G401 (cell line): ENCODE results near the gene PADI1. TPM values are rescaled to one million over a fixed set of nuclear protein-coding genes. Genes with fewer than 3 reads are reported as not detected.

Experiments
- DNase-seq: peaks from one replicate; pipeline ENCODE4 v3.0.0-alpha.2; 2015; ENCODE audit warnings: low spot score
- in situ Hi-C: cut with HindIII; loops from 2 replicates; pipeline ENCODE4 v1.10.0; 2016; ENCODE audit warnings: low sequenced_read_pairs, mixed read lengths
- total RNA-seq: library from RNA; depleted of rRNA; stranded (reverse); fragments of >200 nt; shearing (Covaris generic); gene quantifications from 2 replicates; pipeline ENCODE4 v1.2.3, GENCODE V29; 2014

The PADI1 gene
- total RNA-seq, 1 experiment from 2014 or later = not detected

DNA sequence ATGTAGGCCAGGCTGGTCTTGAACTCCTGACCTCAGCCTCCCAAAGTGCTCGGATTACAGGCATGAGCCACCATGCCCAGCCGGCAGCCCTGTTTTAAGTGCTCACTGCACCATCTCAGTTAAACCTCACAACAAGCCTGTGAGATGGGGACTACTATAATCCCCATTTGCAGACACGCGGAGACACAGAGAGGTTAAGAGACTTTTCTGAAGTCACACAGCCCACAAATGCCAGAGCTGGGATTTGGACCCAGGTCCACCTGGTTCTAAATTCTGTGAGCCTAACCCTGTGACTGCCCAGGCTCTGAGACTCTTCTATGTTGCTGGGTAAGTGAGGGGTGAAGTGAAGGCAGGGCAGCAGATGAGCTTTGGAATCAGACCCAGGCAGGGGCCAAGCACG, 6.4 kb downstream of the PADI1 start:
- in situ Hi-C loops = no loop called here
- DNase-seq = no peak

DNA sequence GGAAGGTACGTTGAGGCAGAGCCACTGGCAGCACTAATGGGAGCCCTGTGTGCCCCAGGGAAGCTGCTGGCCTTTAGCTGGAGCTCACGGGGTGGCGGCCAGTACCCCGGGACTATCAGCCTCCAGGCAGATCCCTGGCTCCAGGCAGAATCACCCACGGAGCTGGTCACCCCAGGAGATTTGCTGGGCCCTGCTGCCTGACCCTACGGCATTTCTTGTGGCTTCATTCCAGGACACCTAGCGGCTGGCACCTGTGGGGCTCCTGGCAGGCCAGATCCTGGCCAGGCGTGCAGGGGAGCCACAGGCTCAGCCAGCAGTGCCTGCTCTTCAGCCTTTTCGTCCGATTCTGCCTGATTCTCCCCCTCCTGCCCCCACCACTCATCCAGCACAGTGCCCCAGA, 7.1 kb downstream of the PADI1 start:
- no peak for DNase-seq
- in situ Hi-C loops = no loop called here

DNA sequence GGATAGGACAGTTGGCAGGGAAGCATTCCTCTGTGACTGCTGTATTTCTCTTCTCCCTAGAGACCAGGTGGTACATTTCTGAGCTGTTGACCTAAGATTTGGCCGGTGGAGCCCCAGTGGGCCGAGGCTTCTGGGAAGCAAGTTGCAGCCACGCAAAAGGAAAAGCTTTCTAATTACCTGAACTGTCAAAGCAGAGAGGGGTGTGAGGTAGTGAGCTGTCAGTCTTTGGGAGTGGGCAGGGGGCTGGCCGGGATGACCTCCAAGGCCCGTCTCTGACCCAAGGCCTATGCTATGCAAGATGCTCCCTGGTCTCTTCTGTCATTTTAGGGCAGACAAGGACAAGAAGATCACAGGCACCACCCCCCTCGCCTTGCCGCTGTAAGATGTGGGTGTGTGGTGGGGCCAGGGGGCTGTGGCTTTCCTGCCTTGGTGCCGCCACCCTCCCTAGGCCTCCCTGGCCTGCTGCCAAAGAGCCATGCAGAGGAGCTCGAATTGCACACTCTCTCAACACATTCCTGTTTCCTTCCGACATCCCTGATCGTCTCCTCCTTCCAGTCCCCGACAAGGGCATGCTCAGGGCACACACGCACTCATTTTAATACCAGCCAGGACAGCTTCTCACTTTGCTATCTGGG, 7.7 kb downstream of the PADI1 start:
- in situ Hi-C loops = no loop called here
- DNase-seq = no peak

DNA sequence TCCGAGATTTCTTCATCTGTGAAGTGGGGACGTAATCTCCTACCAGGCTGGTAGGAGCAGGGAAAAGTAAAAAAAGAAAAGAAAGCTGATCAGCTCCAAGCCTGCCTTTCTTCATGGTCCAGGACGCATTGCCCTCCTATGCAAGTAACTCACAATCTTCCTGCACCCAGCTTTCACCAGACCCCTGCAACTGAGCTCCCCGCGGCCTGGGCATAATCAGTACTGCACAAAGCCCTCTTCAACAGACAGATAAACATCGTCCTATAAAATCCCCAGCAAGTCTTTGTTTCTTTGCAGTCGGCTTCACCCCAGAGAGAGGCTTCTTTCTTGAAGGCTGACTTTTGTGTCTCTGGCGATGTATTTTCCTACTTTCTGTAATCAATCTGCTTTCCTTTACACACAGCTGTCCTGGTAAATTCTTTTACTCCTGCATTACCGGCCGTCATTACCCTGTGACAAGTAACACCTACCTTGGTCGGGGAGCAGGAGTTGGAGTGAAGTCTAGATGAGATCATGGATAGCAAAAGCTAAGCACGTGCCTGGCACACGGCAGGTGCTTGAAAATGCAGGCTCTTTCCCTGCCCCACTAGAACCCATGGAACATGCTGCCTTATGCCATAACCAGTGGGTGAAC, 8.3 kb downstream of the PADI1 start:
- in situ Hi-C loops = no loop called here
- DNase-seq = no peak

DNA sequence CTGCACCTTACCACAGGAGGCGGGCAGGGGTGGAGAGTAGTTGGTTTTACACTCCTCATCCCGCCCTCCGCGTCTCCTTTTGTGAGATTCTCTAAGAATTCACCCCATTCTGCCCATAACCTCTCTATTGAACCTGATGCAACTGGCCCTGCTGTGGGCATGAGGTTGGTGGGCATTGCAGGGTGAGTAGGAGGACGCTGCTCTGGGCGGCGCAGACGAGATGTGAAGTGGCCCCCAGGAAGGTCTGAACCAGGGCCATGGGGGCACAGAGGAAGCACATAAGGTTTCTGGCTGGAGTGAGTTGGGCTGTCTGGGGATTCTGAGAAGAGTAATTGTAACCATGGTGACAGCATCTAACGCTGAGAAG, 8.8 kb downstream of the PADI1 start:
- no peak for DNase-seq
- in situ Hi-C loops = no loop called here

GRCh38 chr1:17214876-17215544, 10.1 kb downstream of the PADI1 start:
- in situ Hi-C loops = no loop called here
- no peak for DNase-seq

DNA sequence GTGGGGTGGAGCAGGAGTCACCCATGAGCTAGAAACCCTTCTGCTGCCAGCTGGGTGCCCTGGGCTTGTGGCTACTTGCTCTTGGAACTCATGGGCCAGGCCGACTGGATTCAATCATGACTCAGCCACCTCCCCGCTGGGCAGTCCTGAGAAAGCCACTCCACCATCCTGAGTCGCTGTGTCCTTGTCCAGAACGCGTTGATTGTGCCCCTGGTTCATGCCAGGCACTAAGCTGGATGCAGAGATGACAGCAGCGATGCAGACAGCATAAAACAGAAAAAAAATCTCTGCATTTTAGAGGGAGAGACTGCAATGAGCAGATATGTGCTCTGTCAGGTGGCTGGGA, 10.6 kb downstream of the PADI1 start:
- in situ Hi-C loops = no loop called here
- DNase-seq = no peak

DNA sequence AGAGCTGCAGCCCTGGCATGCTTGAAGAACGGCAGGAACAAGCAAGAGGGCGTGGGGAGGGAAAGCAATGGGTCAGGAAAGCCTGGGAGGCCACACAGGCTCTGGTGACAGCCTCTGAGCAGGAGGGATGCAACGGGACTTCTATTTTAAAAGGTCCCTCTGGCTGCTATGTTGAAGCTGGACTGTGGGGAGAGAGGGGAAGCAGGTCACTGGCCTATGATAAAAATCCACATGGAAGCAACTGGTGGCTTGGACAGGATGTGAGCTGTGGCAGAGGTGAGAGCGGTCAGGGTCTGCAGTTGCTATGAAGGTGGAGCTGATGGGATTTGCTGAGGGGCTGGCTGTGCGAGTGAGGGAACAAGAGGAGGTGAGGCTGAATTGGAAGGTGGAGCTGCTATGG, 11.2 kb downstream of the PADI1 start:
- no peak for DNase-seq
- in situ Hi-C loops = no loop called here

DNA sequence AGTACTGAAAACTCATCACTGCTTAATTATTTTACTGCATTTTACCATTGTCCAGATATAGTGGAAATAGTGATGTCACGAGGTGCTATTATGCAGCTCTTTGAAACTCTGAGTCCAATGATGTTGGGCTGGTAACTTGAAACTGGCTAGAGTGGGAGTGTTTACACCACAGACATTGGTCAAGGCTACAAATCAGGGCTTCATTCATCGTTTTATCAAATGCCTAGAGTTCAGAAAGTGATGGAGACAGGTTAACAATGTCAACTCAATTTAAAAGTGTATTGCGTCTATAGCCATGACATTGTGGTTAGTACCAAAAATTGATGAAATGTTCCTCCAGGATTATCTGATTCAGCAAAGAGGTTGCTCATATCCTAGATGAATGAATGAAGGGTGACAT, 12.7 kb downstream of the PADI1 start:
- in situ Hi-C loops = no loop called here
- DNase-seq = no peak

GRCh38 chr1:17218939-17219338, 14.0 kb downstream of the PADI1 start:
- in situ Hi-C loops = no loop called here
- DNase-seq = no peak

GRCh38 chr1:17220287-17220686, 15.4 kb downstream of the PADI1 start:
- DNase-seq = no peak
- in situ Hi-C loops = no loop called here

GRCh38 chr1:17222557-17222956, 17.6 kb downstream of the PADI1 start:
- DNase-seq = no peak
- in situ Hi-C loops = no loop called here

GRCh38 chr1:17224434-17224833, 19.5 kb downstream of the PADI1 start:
- DNase-seq = no peak
- in situ Hi-C loops = no loop called here

- DNase-seq = no peak
- in situ Hi-C loops = no loop called here
Observed at GRCh38 chr1:17225140-17225539, 20.2 kb downstream of the PADI1 start.

GRCh38 chr1:17227358-17227915, 22.5 kb downstream of the PADI1 start:
- no peak for DNase-seq
- in situ Hi-C loops = no loop called here

- DNase-seq = no peak
- in situ Hi-C loops = no loop called here
Observed at GRCh38 chr1:17228619-17229018, 23.7 kb downstream of the PADI1 start.

GRCh38 chr1:17229379-17229778, 24.5 kb downstream of the PADI1 start:
- in situ Hi-C loops = no loop called here
- DNase-seq = no peak

GRCh38 chr1:17230106-17230505, 25.2 kb downstream of the PADI1 start:
- in situ Hi-C loops = no loop called here

GRCh38 chr1:17230671-17231310, 25.9 kb downstream of the PADI1 start:
- in situ Hi-C loops = no loop called here
- no peak for DNase-seq

More at GRCh38 chr1:17230106-17230505, 25.2 kb downstream of the PADI1 start:
- no peak for DNase-seq
